A673 (cell line): Measurements from ENCODE around the gene PSMB2. TPM values are rescaled to one million over a fixed set of nuclear protein-coding genes. Genes with fewer than 3 reads are reported as not detected.

Experiments used
- BruUV-seq: library from RNA; stranded (reverse); fragments of 400-500 nt; replicated peaks from 2 replicates; lab custom pipeline; 2021; lab: Mats Ljungman, UMichigan
- CTCF ChIA-PET: fragments of 300-600 bp; sonication (Branson Sonifier 250); formaldehyde crosslinking; loops from one replicate; lab custom pipeline; 2022; ENCODE audit warnings: antibody characterized with exemption; lab: Charles Lee
- POLR2A ChIA-PET: fragments of 300-600 bp; sonication (Branson Sonifier 250); formaldehyde crosslinking; loops from one replicate; lab custom pipeline; 2022; ENCODE audit warnings: antibody characterized with exemption; ENCODE audit not compliant: low non-redundant PET; lab: Charles Lee
- DNase-seq: peaks from one replicate; pipeline ENCODE4 v3.0.0-alpha.2; 2015; ENCODE audit warnings: low spot score
- H3K27ac ChIP-seq: fragments of 200-600 bp; sonication (generic); 2 replicates; pipeline ENCODE4 v1.5.1; 2016; ENCODE audit warnings: mixed run types, low read depth, mild to moderate bottlenecking, mixed read lengths, antibody characterized with exemption, low read length; ENCODE audit not compliant: poor library complexity, severe bottlenecking
- H3K27me3 ChIP-seq: fragments of 200-600 bp; sonication (generic); replicated peaks from 2 replicates; pipeline ENCODE4 v1.6.1; 2017; ENCODE audit warnings: mixed run types, low read depth, mild to moderate bottlenecking, mixed read lengths, antibody characterized with exemption, low read length; ENCODE audit not compliant: insufficient read depth, poor library complexity
- H3K36me3 ChIP-seq: fragments of 200-600 bp; sonication (generic); 2 replicates; pipeline ENCODE4 v1.6.1; 2016; ENCODE audit warnings: mixed run types, mild to moderate bottlenecking, mixed read lengths, antibody characterized with exemption, low read length; ENCODE audit not compliant: insufficient read depth, poor library complexity, severe bottlenecking
- H3K4me1 ChIP-seq: fragments of 200-600 bp; sonication (generic); 2 replicates; pipeline ENCODE4 v1.6.1; 2017; ENCODE audit warnings: mixed run types, mild to moderate bottlenecking, mixed read lengths, antibody characterized with exemption, low read length; ENCODE audit not compliant: insufficient read depth, poor library complexity, severe bottlenecking
- H3K4me3 ChIP-seq: fragments of 200-600 bp; sonication (generic); 2 replicates; pipeline ENCODE4 v1.5.1; 2016; ENCODE audit warnings: low read depth, mixed run types, mild to moderate bottlenecking, mixed read lengths, low read length; ENCODE audit not compliant: poor library complexity, severe bottlenecking
- H3K9me3 ChIP-seq: fragments of 200-600 bp; sonication (generic); 2 replicates; pipeline ENCODE4 v1.6.1; 2016; ENCODE audit warnings: mixed run types, low read depth, mild to moderate bottlenecking, mixed read lengths, antibody characterized with exemption, low read length; ENCODE audit not compliant: poor library complexity, severe bottlenecking
- EZH2 ChIP-seq: fragments of 200-600 bp; sonication (generic); IDR thresholded peaks from 2 replicates; pipeline ENCODE4 v1.6.1; 2017; ENCODE audit warnings: borderline replicate concordance, low read depth, mild to moderate bottlenecking, mixed read lengths, antibody characterized with exemption, low read length; ENCODE audit not compliant: poor library complexity, severe bottlenecking
- intact Hi-C: fragments of 100-400 bp; cut with micrococcal nuclease; formaldehyde crosslinking; loops from one replicate; pipeline ENCODE4 v1.10.0; 2022; ENCODE audit not compliant: unreplicated experiment
- total RNA-seq: library from RNA; stranded (reverse); gene quantifications from 2 replicates; pipeline ENCODE4 v1.2.3, GENCODE V29; 2021
- TF ChIP-seq, protein P1 (sequence below): fragments of 300-800, 200-600 bp; sonication (generic); conservative IDR thresholded peaks from 2 replicates; pipeline ENCODE4 v1.5.1; 2017; ENCODE audit warnings: low read depth, mild to moderate bottlenecking, antibody characterized with exemption, low read length, moderate library complexity, mixed read lengths

PSMB2 gene
- total RNA-seq, 1 experiment from 2014 or later = 169 TPM

DNA sequence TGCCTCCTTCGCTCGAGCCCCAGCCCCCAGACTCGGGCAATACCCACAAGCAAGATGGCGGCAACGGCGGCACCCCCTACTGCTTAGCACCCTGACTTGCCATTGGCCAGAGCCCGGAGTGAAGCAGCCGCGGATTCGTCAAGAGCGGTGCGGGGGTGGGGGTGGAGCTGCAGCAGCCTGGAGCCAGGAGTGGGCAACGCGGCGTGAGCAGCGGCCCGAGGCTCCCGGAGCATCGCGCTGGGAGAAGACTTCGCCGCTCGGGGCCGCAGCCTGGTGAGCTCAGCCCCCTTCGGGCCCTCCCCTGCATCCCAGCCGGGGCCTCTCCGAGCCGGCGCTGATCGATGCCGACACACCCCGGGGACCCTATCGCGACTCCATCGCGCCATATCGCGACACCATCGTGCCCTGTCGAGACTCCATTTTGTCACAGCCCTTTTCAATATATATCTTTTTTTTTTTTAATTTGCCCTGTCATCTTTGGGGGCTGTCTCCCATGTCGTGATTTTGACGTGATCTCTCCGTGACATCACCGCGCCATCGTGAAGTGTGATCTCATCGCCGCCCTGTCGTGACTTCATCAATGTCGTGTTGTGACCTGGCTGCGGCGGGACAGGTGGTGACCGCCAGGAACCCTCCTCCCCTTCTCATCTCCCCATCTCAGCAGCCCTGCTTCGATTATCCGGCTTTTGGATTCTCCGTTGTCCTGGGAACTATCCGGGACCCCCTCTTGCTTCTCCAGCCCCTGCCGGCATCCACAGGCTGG, 83.5 kb downstream of the PSMB2 start, which contains the start of gene NCDN:
NCDN (plus strand) TSS at position 189 of the 763 bp plus-strand sequence; CDS start at position 581, 392 bp downstream.
- peak within 1 kb of the TSS; percentile 94 for H3K4me3 ChIP-seq
- H3K36me3 ChIP-seq = peaks cover 14% of the 10 kb centered on the region
- POLR2A ChIA-PET = interaction anchor here (0.6 kb wide), 1 partner anchor 106 kb away, joined by 3 read pairs; no protein-coding TSS in a partner anchor
- peak; percentile 99 for DNase-seq
- no peaks in the 10 kb centered on the region for H3K9me3 ChIP-seq
- TSS peak; percentile 68 for BruUV-seq
- H3K27ac ChIP-seq = peak within 1 kb of the TSS; percentile 92
- CTCF ChIA-PET = interaction anchor here (1.4 kb wide), 1 partner anchor 107 kb away, joined by 4 read pairs; no protein-coding TSS in a partner anchor
- H3K4me1 ChIP-seq = peaks cover 14% of the 10 kb centered on the region
- TF ChIP-seq EZH2 = no peak
- TF ChIP-seq, protein P1, sequence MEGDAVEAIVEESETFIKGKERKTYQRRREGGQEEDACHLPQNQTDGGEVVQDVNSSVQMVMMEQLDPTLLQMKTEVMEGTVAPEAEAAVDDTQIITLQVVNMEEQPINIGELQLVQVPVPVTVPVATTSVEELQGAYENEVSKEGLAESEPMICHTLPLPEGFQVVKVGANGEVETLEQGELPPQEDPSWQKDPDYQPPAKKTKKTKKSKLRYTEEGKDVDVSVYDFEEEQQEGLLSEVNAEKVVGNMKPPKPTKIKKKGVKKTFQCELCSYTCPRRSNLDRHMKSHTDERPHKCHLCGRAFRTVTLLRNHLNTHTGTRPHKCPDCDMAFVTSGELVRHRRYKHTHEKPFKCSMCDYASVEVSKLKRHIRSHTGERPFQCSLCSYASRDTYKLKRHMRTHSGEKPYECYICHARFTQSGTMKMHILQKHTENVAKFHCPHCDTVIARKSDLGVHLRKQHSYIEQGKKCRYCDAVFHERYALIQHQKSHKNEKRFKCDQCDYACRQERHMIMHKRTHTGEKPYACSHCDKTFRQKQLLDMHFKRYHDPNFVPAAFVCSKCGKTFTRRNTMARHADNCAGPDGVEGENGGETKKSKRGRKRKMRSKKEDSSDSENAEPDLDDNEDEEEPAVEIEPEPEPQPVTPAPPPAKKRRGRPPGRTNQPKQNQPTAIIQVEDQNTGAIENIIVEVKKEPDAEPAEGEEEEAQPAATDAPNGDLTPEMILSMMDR = no peak
- no peaks in the 10 kb centered on the region for H3K27me3 ChIP-seq
- intact Hi-C loops = loop anchor here (5.0 kb wide), 1 partner anchor 365 kb away; the partner anchor contains the start of gene SFPQ

DNA sequence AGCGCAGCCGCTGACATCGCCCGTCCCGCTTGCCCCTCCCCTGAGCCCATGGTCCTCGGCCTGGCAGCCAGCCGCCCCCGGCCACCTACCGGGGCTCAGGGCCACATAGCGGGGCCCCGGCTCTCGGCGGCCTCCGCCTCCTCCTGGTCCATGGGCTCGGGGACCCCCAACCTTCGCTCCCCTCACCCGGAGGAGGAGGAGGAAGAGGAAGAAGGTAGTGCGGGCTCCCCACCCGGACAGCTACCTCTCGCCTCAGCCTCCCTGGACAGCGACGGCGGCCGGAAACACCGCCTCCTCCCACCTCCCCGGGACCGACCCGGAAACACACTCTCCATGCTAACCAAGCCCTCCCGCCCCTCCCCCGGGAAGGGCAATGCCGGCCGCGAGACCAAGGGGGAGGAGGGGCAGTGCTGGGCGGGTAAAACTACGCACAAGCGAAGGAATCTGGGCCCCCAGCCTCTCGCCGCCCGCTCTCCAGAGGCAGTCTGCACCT, 84.2 kb downstream of the PSMB2 start, which contains the start of gene KIAA0319L:
KIAA0319L (minus strand) TSS at position 286 of the 493 bp plus-strand sequence. CDS start 2,912 bp downstream, outside the sequence.
- TF ChIP-seq, protein P1 = no peak
- no peak for TF ChIP-seq EZH2
- Histone ChIP-seq H3K36me3 (peaks cover 20% of the 10 kb centered on the region), H3K9me3 (no peaks in the 10 kb centered on the region), H3K4me3 (peak within 1 kb of the TSS; percentile 94), H3K4me1 (peaks cover 14% of the 10 kb centered on the region), H3K27me3 (no peaks in the 10 kb centered on the region), H3K27ac (peak within 1 kb of the TSS; percentile 92)
- ChIA-PET CTCF (interaction anchor here (1.4 kb wide), 1 partner anchor 106 kb away, joined by 4 read pairs; no protein-coding TSS in a partner anchor), POLR2A (no interaction called here)
- DNase-seq = no peak
- BruUV-seq = no TSS peak
- intact Hi-C loops = loop anchor here (5.0 kb wide), 1 partner anchor 365 kb away; the partner anchor contains the start of gene SFPQ

DNA sequence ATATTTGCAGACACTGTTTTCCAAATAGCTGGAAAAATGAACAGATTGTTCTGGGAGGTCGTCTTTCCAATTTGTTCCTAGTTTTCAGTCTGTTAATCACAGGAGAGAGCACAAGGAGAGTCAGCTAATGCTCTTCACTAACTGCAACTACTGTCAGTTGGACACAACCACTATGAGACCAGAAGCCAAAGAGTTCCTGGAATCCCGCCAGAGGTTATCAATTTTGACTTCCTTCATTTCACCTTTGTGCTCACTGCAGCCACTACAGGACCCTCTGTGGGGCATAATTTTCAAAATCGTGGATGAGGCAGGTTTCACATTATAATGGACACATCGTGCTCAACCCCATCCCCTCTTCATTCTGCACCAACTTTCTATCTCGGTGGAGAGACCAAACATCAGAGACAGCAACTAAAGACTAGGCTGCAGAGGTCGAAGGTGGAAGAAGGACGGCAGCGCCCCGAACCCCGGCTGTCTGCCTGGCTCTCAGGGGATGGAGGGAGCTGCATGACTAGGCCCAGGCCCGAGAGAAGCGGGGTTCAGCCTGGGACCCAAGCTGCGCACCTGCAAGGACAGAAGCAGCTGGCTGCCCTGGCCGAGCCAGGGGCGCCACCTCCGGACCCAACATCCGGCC, 84.7 kb downstream of the PSMB2 start:
- no peak for DNase-seq
- H3K4me3 ChIP-seq = peak overlapping the region; percentile 94
- no peak for TF ChIP-seq EZH2
- TF ChIP-seq, protein P1 = no peak
- H3K4me1 ChIP-seq = peaks cover 14% of the 10 kb centered on the region
- no peaks in the 10 kb centered on the region for H3K9me3 ChIP-seq
- peaks cover 25% of the 10 kb centered on the region for H3K36me3 ChIP-seq
- H3K27me3 ChIP-seq = no peaks in the 10 kb centered on the region
- peak overlapping the region; percentile 92 for H3K27ac ChIP-seq
- ChIA-PET CTCF (interaction anchor here (1.4 kb wide), 1 partner anchor 106 kb away, joined by 4 read pairs; no protein-coding TSS in a partner anchor), POLR2A (no interaction called here)
- TSS peak; percentile 29 for BruUV-seq
- intact Hi-C loops = loop anchor here (5.0 kb wide), 1 partner anchor 364 kb away; the partner anchor contains the start of gene SFPQ
